Lung (tissue), 12 donors: ENCODE results near the gene WNT8B. TPM values are rescaled to one million over a fixed set of nuclear protein-coding genes. Genes with fewer than 3 reads are reported as not detected.

Experiments
- ATAC-seq: fragments of 200-7000 bp; cut with Tn5 transposase; one replicate; pipeline ENCODE4 v1.9.1; 2020; ENCODE audit warnings: moderate number of reproducible peaks; ENCODE audit not compliant: insufficient read depth, low FRiP score
- DNase-seq, 3 donors: peaks; one replicate each; pipeline ENCODE4 v3.0.0-alpha.2; 2013 to 2017
- H3K27ac ChIP-seq, 2 donors: one replicate each; pipeline ENCODE4 v1.5.1; 2013; ENCODE audit warnings: mild to moderate bottlenecking in 2 of 2, moderate library complexity in 2 of 2, control low read depth in 1 of 2, inconsistent platforms in 1 of 2, low read depth in 1 of 2, low read length in 1 of 2
- H3K27me3 ChIP-seq, 3 donors: one replicate each; pipeline ENCODE4 v1.5.1; 2013; ENCODE audit warnings: low read length in 2 of 3; ENCODE audit not compliant: control insufficient read depth in 3 of 3, insufficient read depth in 3 of 3
- H3K36me3 ChIP-seq, 4 donors: one replicate each; pipeline ENCODE4 v1.5.1; 2013; ENCODE audit warnings: low read length in 4 of 4, mild to moderate bottlenecking in 1 of 4, moderate library complexity in 1 of 4; ENCODE audit not compliant: control insufficient read depth in 4 of 4, insufficient read depth in 4 of 4
- H3K4me1 ChIP-seq, 5 donors: one replicate each; pipeline ENCODE4 v1.5.1; 2013; ENCODE audit warnings: low read length in 5 of 5, mild to moderate bottlenecking in 2 of 5, moderate library complexity in 1 of 5; ENCODE audit not compliant: control insufficient read depth in 5 of 5, insufficient read depth in 5 of 5
- H3K4me3 ChIP-seq: one replicate; pipeline ENCODE4 v1.5.1; 2013; ENCODE audit warnings: mild to moderate bottlenecking, control low read depth, moderate library complexity
- H3K9ac ChIP-seq, 2 donors: one replicate each; pipeline ENCODE4 v1.5.1; 2013; ENCODE audit warnings: low read length in 2 of 2, control low read depth in 1 of 2; ENCODE audit not compliant: insufficient read depth in 1 of 2
- H3K9me3 ChIP-seq, 4 donors: one replicate each; pipeline ENCODE4 v1.5.1; 2013; ENCODE audit warnings: low read length in 3 of 4, mild to moderate bottlenecking in 1 of 4, moderate library complexity in 1 of 4; ENCODE audit not compliant: control insufficient read depth in 4 of 4, insufficient read depth in 3 of 4
- CTCF ChIP-seq: IDR thresholded peaks from 2 replicates; pipeline ENCODE4 v1.5.1; 2012; ENCODE audit warnings: mild to moderate bottlenecking; ENCODE audit errors: control extremely low read depth, extremely low read depth
- WGBS, 2 donors: extraction: QIAGEN DNeasy Blood & Tissue Kit; methylation state at CpG; one replicate each; pipeline ENCODE4 v1.1.7; 2013; 5-methylcytosine and 5-hydroxymethylcytosine counted together
- polyA plus RNA-seq, 2 donors: library from polyadenylated mRNA; stranded (reverse); fragments of 200-250 nt; gene quantifications; one replicate each; pipeline ENCODE4 v1.2.1, GENCODE V29; 2013
- total RNA-seq, 2 donors: library from RNA; depleted of rRNA in 1 of 2; stranded (reverse); fragments of >200 nt in 1 of 2; gene quantifications; one replicate each; pipeline ENCODE4 v1.2.1, GENCODE V29; 2014 to 2021
- donor health status: control.
- donor health status: control.
- donor health status: Bipolar disorder and iron deficiency.
- donor health status: healthy.
- donor health status: DM: yes; HTN: yes; CAD: no.

Gene WNT8B
- total and polyA plus RNA-seq, 4 donors = 0.02 to 0.15 (median 0.04) TPM; not detected in 1

- peaks cover 0 to 8% (median 3%) of the 10 kb centered on the region in 4 donors for H3K36me3 ChIP-seq
- H3K9me3 ChIP-seq = no peaks in the 10 kb centered on the region
- DNase-seq (no peak), ATAC-seq (no peak)
- no peak overlapping the region for H3K27ac ChIP-seq
- peaks cover 0 to 14% (median 7%) of the 10 kb centered on the region in 5 donors for H3K4me1 ChIP-seq
- 36 to 38% methylated on average over 5 of the region's 5 CpGs for WGBS, 2 donors
- H3K4me3 ChIP-seq = no peak overlapping the region
- no peak for TF ChIP-seq CTCF
- no peak overlapping the region for H3K9ac ChIP-seq
- peaks cover 0 to 54% (median 30%) of the 10 kb centered on the region in 3 donors for H3K27me3 ChIP-seq
Observed at GRCh38 chr10:100482834-100483185, 20.0 kb downstream of the WNT8B start.

GRCh38 chr10:100483876-100484666 is 21.3 kb downstream of the WNT8B start:
- H3K27ac ChIP-seq = no peak overlapping the region
- no peak overlapping the region for H3K9ac ChIP-seq
- H3K36me3 ChIP-seq = peaks cover 3 to 15% (median 5%) of the 10 kb centered on the region in 4 donors
- no peak for ATAC-seq
- no peak for DNase-seq
- no peak overlapping the region for H3K4me3 ChIP-seq
- peaks cover 0 to 14% (median 7%) of the 10 kb centered on the region in 5 donors for H3K4me1 ChIP-seq
- TF ChIP-seq CTCF = no peak
- H3K27me3 ChIP-seq = peaks cover 0 to 48% (median 28%) of the 10 kb centered on the region in 3 donors
- H3K9me3 ChIP-seq = no peaks in the 10 kb centered on the region
- 84 to 88% methylated on average over 5 of the region's 5 CpGs for WGBS, 2 donors

- Histone ChIP-seq H3K27me3 (peaks cover 0 to 35% (median 23%) of the 10 kb centered on the region in 3 donors), H3K36me3 (peaks cover 3 to 22% (median 5%) of the 10 kb centered on the region in 4 donors), H3K9ac (no peak overlapping the region), H3K4me3 (no peak overlapping the region), H3K27ac (no peak overlapping the region), H3K9me3 (peaks cover 0 to 3% (median 0%) of the 10 kb centered on the region in 4 donors), H3K4me1 (peaks cover 0 to 14% (median 7%) of the 10 kb centered on the region in 5 donors)
- DNase-seq (no peak), ATAC-seq (no peak)
- WGBS, 2 donors = 81 to 86% methylated on average over 8 of the region's 8 CpGs
- no peak for TF ChIP-seq CTCF
Observed at GRCh38 chr10:100485366-100485765, 22.6 kb downstream of the WNT8B start.
